Measurements from ENCODE around the gene PRRG2. TPM values are rescaled to one million over a fixed set of nuclear protein-coding genes. Genes with fewer than 3 reads are reported as not detected.

PRRG2 gene
- total and polyA plus RNA-seq, 2 of the 13 experiments (the other 11 are each of a cell fraction or from before 2014, with no cell fraction given), result 0.66 to 0.82 TPM

GRCh38 chr19:49587227-49587626 lies 6.1 kb downstream of the PRRG2 start:
- ATAC-seq (no peak), FAIRE-seq (no peak), DNase-seq (ENCODE audit: low spot score) (no peak)
- in situ Hi-C loops (cut with HindIII; ENCODE audit: extremely low pct_ligation_motif_present, low pct_unique_long_range_greater_than_20kb) (no loop called here), intact Hi-C loops (cut with micrococcal nuclease; ENCODE audit: unreplicated experiment) (no loop called here)
- H3K27ac ChIP-seq (ENCODE audit: extremely low read length, insufficient read depth, low read length), result no peak overlapping the region
- CTCF ChIA-PET (ENCODE audit: low intra/inter-chr PET ratio, low total read pairs), result no interaction called here
- WGBS (ENCODE audit: low lambda C conversion rate), result 79% methylated on average over 8 of the region's 8 CpGs
- peaks cover 7% of the 10 kb centered on the region for H3K79me2 ChIP-seq (ENCODE audit: insufficient read depth, low read length)
- BruUV-seq (replicated peaks), result no TSS peak
- TF ChIP-seq KLF13 (CRISPR knock-in tag; IDR thresholded peaks at IDR 0.05) (no peak), THAP9 (CRISPR knock-in tag; IDR thresholded peaks at IDR 0.05; ENCODE audit: borderline replicate concordance) (no peak), FOXK2 (IDR thresholded peaks at IDR 0.05) (no peak)
- H3K4me2 ChIP-seq (ENCODE audit: low read depth, low read length), result no peak overlapping the region
- H2AFZ ChIP-seq (ENCODE audit: low read length), result no peak overlapping the region
- H3K4me1 ChIP-seq (ENCODE audit: insufficient read depth, low read length), result peaks cover 24% of the 10 kb centered on the region
- POLR2A ChIA-PET, result interaction anchor here (0.7 kb wide), 1 partner anchor 91 kb away, joined by 4 read pairs; the partner anchor contains the start of gene RPS11
- H3K4me3 ChIP-seq (replicated peaks in 1 of 3; ENCODE audit: insufficient read depth in 1 of 3, low read depth in 2 of 3, low read length in 3 of 3), result no peak overlapping the region
- no peaks in the 10 kb centered on the region for H4K20me1 ChIP-seq (ENCODE audit: insufficient read depth, low read length)
- H3K9me3 ChIP-seq (ENCODE audit: low read length), result no peaks in the 10 kb centered on the region
- H3K36me3 ChIP-seq (replicated peaks in 1 of 2; ENCODE audit: control insufficient read depth in 1 of 2, insufficient read depth in 2 of 2, low read length in 2 of 2), result no peaks in the 10 kb centered on the region
- H3K9ac ChIP-seq (ENCODE audit: insufficient read depth, low read depth, low read length), result no peak overlapping the region
- no peaks in the 10 kb centered on the region; a peak in 1 of 5 replicates for H3K27me3 ChIP-seq (ENCODE audit: control insufficient read depth in 1 of 2, insufficient read depth in 2 of 2, low read length in 2 of 2)

- intact Hi-C loops (cut with micrococcal nuclease; ENCODE audit: unreplicated experiment) (no loop called here), in situ Hi-C loops (cut with HindIII; ENCODE audit: extremely low pct_ligation_motif_present, low pct_unique_long_range_greater_than_20kb) (no loop called here)
- H3K4me1 ChIP-seq (ENCODE audit: insufficient read depth, low read length), result peaks cover 34% of the 10 kb centered on the region
- H3K27me3 ChIP-seq (ENCODE audit: control insufficient read depth in 1 of 2, insufficient read depth in 2 of 2, low read length in 2 of 2), result no peaks in the 10 kb centered on the region; a peak in 1 of 5 replicates
- ChIA-PET POLR2A (interaction anchor here (0.5 to 4.2 kb wide), 4 partner anchors 8 to 88 kb away, joined by 3 to 58 read pairs (median 19); partner anchors contain the start of genes NOSIP, PRMT1, PRRG2 and RRAS), CTCF (ENCODE audit: low intra/inter-chr PET ratio, low total read pairs) (no interaction called here)
- no peak for FAIRE-seq
- no peak overlapping the region for H3K9ac ChIP-seq (ENCODE audit: insufficient read depth, low read depth, low read length)
- no peak overlapping the region for H3K4me3 ChIP-seq (replicated peaks in 1 of 3; ENCODE audit: insufficient read depth in 1 of 3, low read depth in 2 of 3, low read length in 3 of 3)
- no TSS peak for BruUV-seq (replicated peaks)
- 58% methylated on average over 10 of the region's 18 CpGs for WGBS (ENCODE audit: low lambda C conversion rate)
- H3K9me3 ChIP-seq (ENCODE audit: low read length), result no peaks in the 10 kb centered on the region
- H4K20me1 ChIP-seq (ENCODE audit: insufficient read depth, low read length), result 0 out of 2 replicates have a peak, but pooled peaks cover 2% of the 10 kb centered on the region
- H2AFZ ChIP-seq (ENCODE audit: low read length), result no peak overlapping the region
- no peak overlapping the region for H3K4me2 ChIP-seq (ENCODE audit: low read depth, low read length)
- no peak overlapping the region for H3K27ac ChIP-seq (ENCODE audit: extremely low read length, insufficient read depth, low read length)
- ATAC-seq, result no peak
- no peak for DNase-seq (ENCODE audit: low spot score)
- H3K36me3 ChIP-seq (replicated peaks in 1 of 2; ENCODE audit: control insufficient read depth in 1 of 2, insufficient read depth in 2 of 2, low read length in 2 of 2), result peaks cover 0 to under 1% of the 10 kb centered on the region in 2 experiments; a peak in 2 of 5 replicates
- peaks cover 12% of the 10 kb centered on the region for H3K79me2 ChIP-seq (ENCODE audit: insufficient read depth, low read length)
- TF ChIP-seq RBM39 (IDR thresholded peaks at IDR 0.05; ENCODE audit: low read depth, low read length, poor library complexity, severe bottlenecking) (no peak), MXD3 (CRISPR knock-in tag; IDR thresholded peaks at IDR 0.05) (no peak), ZNF296 (CRISPR knock-in tag; conservative IDR thresholded peaks at IDR 0.05) (no peak), PHF5A (CRISPR knock-in tag; IDR thresholded peaks at IDR 0.05; ENCODE audit: low read depth, unreplicated experiment) (no peak), ZNF879 (CRISPR knock-in tag; IDR thresholded peaks at IDR 0.05) (no peak), CBFB (CRISPR knock-in tag; IDR thresholded peaks at IDR 0.05) (no peak), REXO4 (CRISPR knock-in tag; IDR thresholded peaks at IDR 0.05; ENCODE audit: borderline replicate concordance) (no peak), HMGXB4 (CRISPR knock-in tag; IDR thresholded peaks at IDR 0.05; ENCODE audit: borderline replicate concordance in 1 of 2, low read depth in 1 of 2) (no peak), HCFC1 (IDR thresholded peaks at IDR 0.05; ENCODE audit: low read depth, low read length) (no peak)
Measured at GRCh38 chr19:49588365-49589122, 7.4 kb downstream of the PRRG2 start.

Data from HepG2 (cell line).